Measurements from ENCODE around the gene GDF15.

The GDF15 gene

GRCh38 chr19:18419195-18419698 lies 33.3 kb downstream of the GDF15 start, which contains the start of gene SSBP4:
TSS of gene SSBP4 (plus strand) at chr19:18419398. CDS start at chr19:18419649, 251 bp downstream.
- DNase-seq (ENCODE audit: low read depth in 2 of 2): peak in 1 of 2 donors; percentile 58

GRCh38 chr19:18419699-18420460 lies 33.9 kb downstream of the GDF15 start:
- no peak for DNase-seq (ENCODE audit: low read depth in 2 of 2)

GRCh38 chr19:18420930-18421329 lies 35.0 kb downstream of the GDF15 start:
- DNase-seq (ENCODE audit: low read depth in 2 of 2): no peak

GRCh38 chr19:18421371-18421959 lies 35.5 kb downstream of the GDF15 start:
- DNase-seq (ENCODE audit: low read depth in 2 of 2): no peak

- no peak for DNase-seq (ENCODE audit: low read depth in 2 of 2)
These were observed 36.7 kb downstream of the GDF15 start for GRCh38 chr19:18422530-18423191.

- DNase-seq (ENCODE audit: low read depth in 2 of 2): no peak
These were observed 37.5 kb downstream of the GDF15 start for GRCh38 chr19:18423258-18424020.

GRCh38 chr19:18424122-18424889 lies 38.3 kb downstream of the GDF15 start:
- DNase-seq (ENCODE audit: low read depth in 2 of 2): no peak

- no peak for DNase-seq (ENCODE audit: low read depth in 2 of 2)
These were observed 39.0 kb downstream of the GDF15 start for GRCh38 chr19:18424890-18425514.

GRCh38 chr19:18425515-18426415 lies 39.8 kb downstream of the GDF15 start:
- no peak for DNase-seq (ENCODE audit: low read depth in 2 of 2)

- DNase-seq (ENCODE audit: low read depth in 2 of 2): no peak
These were observed 40.4 kb downstream of the GDF15 start for GRCh38 chr19:18426416-18426767.

- DNase-seq (ENCODE audit: low read depth in 2 of 2): no peak
These were observed 41.3 kb downstream of the GDF15 start for GRCh38 chr19:18427080-18427742.

- DNase-seq (ENCODE audit: low read depth in 2 of 2): no peak
These were observed 41.8 kb downstream of the GDF15 start for GRCh38 chr19:18427743-18428113.

GRCh38 chr19:18428173-18428786 lies 42.3 kb downstream of the GDF15 start:
- no peak for DNase-seq (ENCODE audit: low read depth in 2 of 2)

- peak; percentile 49 to 59 for DNase-seq (ENCODE audit: low read depth in 2 of 2)
These were observed 43.1 kb downstream of the GDF15 start for GRCh38 chr19:18428787-18429674.

GRCh38 chr19:18429717-18430416 lies 43.9 kb downstream of the GDF15 start:
- no peak for DNase-seq (ENCODE audit: low read depth in 2 of 2)

- no peak for DNase-seq (ENCODE audit: low read depth in 2 of 2)
These were observed 44.6 kb downstream of the GDF15 start for GRCh38 chr19:18430417-18431144.
